Panc1 (cell line): ENCODE data around the gene WASF3. TPM values are rescaled to one million over a fixed set of nuclear protein-coding genes. Genes with fewer than 3 reads are reported as not detected.

ENCODE experiments used
- ATAC-seq: fragments of 200-7000 bp; cut with Tn5 transposase; 2 replicates; pipeline ENCODE4 v1.9.1; 2020; ENCODE audit warnings: mild to moderate bottlenecking, moderate library complexity
- BruUV-seq: library from RNA; stranded (reverse); fragments of 400-500 nt; replicated peaks from 2 replicates; lab custom pipeline; 2021; lab: Mats Ljungman, UMichigan
- CTCF ChIA-PET: fragments of 300-600 bp; sonication (Branson Sonifier 250); formaldehyde crosslinking; loops from one replicate; lab custom pipeline; 2022; ENCODE audit warnings: antibody characterized with exemption; lab: Charles Lee
- POLR2A ChIA-PET: fragments of 300-600 bp; sonication (Branson Sonifier 250); formaldehyde crosslinking; loops from one replicate; lab custom pipeline; 2022; ENCODE audit warnings: antibody characterized with exemption; lab: Charles Lee
- DNase-seq: peaks from one replicate; pipeline ENCODE4 v3.0.0-alpha.2; 2010; ENCODE audit warnings: low read depth, low spot score
- H3K27ac ChIP-seq: 2 replicates; pipeline ENCODE4 v1.5.1; 2011; ENCODE audit warnings: mild to moderate bottlenecking, low read length, inconsistent platforms
- H3K27me3 ChIP-seq: fragments of 200-500 bp; sonication (Bioruptor generic); 2 replicates; pipeline ENCODE4 v1.6.0; 2014; ENCODE audit warnings: low read length, inconsistent platforms; ENCODE audit not compliant: control insufficient read depth, insufficient read depth
- H3K36me3 ChIP-seq: fragments of 200-500 bp; sonication (Bioruptor generic); 2 replicates; pipeline ENCODE4 v1.5.1; 2014; ENCODE audit warnings: inconsistent platforms, mild to moderate bottlenecking, low read length, moderate library complexity; ENCODE audit not compliant: control insufficient read depth, insufficient read depth
- H3K4me1 ChIP-seq: 2 replicates; pipeline ENCODE4 v1.5.1; 2011; ENCODE audit warnings: inconsistent platforms, mild to moderate bottlenecking, low read length, moderate library complexity; ENCODE audit not compliant: control insufficient read depth, insufficient read depth
- H3K4me3 ChIP-seq, 2 experiments: 2 replicates each; pipeline ENCODE4 v1.5.1; 2011 to 2012; ENCODE audit warnings: low read depth in 2 of 2, low read length in 2 of 2, mild to moderate bottlenecking in 2 of 2, inconsistent platforms in 1 of 2, moderate library complexity in 1 of 2
- H3K9me3 ChIP-seq: fragments of 200-500 bp; sonication (Bioruptor generic); 2 replicates; pipeline ENCODE4 v1.5.1; 2014; ENCODE audit warnings: low read depth, mild to moderate bottlenecking, inconsistent platforms, low read length, moderate library complexity; ENCODE audit not compliant: control insufficient read depth, insufficient read depth
- CTCF ChIP-seq: fragments of 450-650 bp; IDR thresholded peaks from 2 replicates; pipeline ENCODE4 v1.5.1; 2017; ENCODE audit warnings: mild to moderate bottlenecking
- POLR2AphosphoS5 ChIP-seq: IDR thresholded peaks from 2 replicates; pipeline ENCODE4 v1.6.1; 2012; ENCODE audit warnings: mild to moderate bottlenecking, low read depth, low read length, moderate library complexity
- SIN3A ChIP-seq: IDR thresholded peaks from 2 replicates; pipeline ENCODE4 v1.6.1; 2012; ENCODE audit warnings: low read depth, mild to moderate bottlenecking, low read length, moderate library complexity, borderline replicate concordance; ENCODE audit not compliant: insufficient read depth
- TCF7L2 ChIP-seq: IDR thresholded peaks from 2 replicates; pipeline ENCODE4 v1.6.1; 2011; ENCODE audit warnings: mild to moderate bottlenecking, low read depth, low read length, inconsistent platforms
- in situ Hi-C: cut with HindIII; loops from 2 replicates; pipeline ENCODE4 v1.10.0; 2016; ENCODE audit warnings: low sequenced_read_pairs, low pct_unique_long_range_greater_than_20kb
- intact Hi-C: fragments of 100-400 bp; cut with micrococcal nuclease; formaldehyde crosslinking; loops from one replicate; pipeline ENCODE4 v1.10.0; 2022; ENCODE audit not compliant: unreplicated experiment
- total RNA-seq: library from RNA; stranded (reverse); gene quantifications from one replicate; pipeline ENCODE4 v1.2.1, GENCODE V29; 2021; ENCODE audit not compliant: unreplicated experiment
- TF ChIP-seq, protein P1 (sequence below), 2 experiments: IDR thresholded peaks; 2 replicates each; pipeline ENCODE4 v1.6.1; 2011 to 2012; ENCODE audit warnings: low read depth in 2 of 2, control low read depth in 1 of 2, low read length in 1 of 2, mild to moderate bottlenecking in 1 of 2, moderate library complexity in 1 of 2; ENCODE audit not compliant: insufficient read depth in 1 of 2

The WASF3 gene
- total RNA-seq, 1 experiment from 2014 or later, result 20.2 TPM

- ATAC-seq (no peak), DNase-seq (no peak)
- H3K27ac ChIP-seq, result no peak overlapping the region
- H3K27me3 ChIP-seq, result no peaks in the 10 kb centered on the region
- no peaks in the 10 kb centered on the region for H3K9me3 ChIP-seq
- H3K4me1 ChIP-seq, result no peaks in the 10 kb centered on the region
- in situ Hi-C loops (no loop called here), intact Hi-C loops (no loop called here)
- ChIA-PET CTCF (interaction anchor here (1.5 kb wide), 1 partner anchor 30 kb away, joined by 3 read pairs; no protein-coding TSS in a partner anchor), POLR2A (no interaction called here)
- no peak overlapping the region for H3K4me3 ChIP-seq
- no TSS peak for BruUV-seq
- TF ChIP-seq CTCF, result no peak
- no peak for TF ChIP-seq POLR2AphosphoS5
- TF ChIP-seq, protein P1, sequence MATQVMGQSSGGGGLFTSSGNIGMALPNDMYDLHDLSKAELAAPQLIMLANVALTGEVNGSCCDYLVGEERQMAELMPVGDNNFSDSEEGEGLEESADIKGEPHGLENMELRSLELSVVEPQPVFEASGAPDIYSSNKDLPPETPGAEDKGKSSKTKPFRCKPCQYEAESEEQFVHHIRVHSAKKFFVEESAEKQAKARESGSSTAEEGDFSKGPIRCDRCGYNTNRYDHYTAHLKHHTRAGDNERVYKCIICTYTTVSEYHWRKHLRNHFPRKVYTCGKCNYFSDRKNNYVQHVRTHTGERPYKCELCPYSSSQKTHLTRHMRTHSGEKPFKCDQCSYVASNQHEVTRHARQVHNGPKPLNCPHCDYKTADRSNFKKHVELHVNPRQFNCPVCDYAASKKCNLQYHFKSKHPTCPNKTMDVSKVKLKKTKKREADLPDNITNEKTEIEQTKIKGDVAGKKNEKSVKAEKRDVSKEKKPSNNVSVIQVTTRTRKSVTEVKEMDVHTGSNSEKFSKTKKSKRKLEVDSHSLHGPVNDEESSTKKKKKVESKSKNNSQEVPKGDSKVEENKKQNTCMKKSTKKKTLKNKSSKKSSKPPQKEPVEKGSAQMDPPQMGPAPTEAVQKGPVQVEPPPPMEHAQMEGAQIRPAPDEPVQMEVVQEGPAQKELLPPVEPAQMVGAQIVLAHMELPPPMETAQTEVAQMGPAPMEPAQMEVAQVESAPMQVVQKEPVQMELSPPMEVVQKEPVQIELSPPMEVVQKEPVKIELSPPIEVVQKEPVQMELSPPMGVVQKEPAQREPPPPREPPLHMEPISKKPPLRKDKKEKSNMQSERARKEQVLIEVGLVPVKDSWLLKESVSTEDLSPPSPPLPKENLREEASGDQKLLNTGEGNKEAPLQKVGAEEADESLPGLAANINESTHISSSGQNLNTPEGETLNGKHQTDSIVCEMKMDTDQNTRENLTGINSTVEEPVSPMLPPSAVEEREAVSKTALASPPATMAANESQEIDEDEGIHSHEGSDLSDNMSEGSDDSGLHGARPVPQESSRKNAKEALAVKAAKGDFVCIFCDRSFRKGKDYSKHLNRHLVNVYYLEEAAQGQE (IDR thresholded peaks at IDR 0.05; ENCODE audit: insufficient read depth in 1 of 2, low read depth in 2 of 2, low read length in 1 of 2), result no peak
- TF ChIP-seq TCF7L2, result no peak
- no peak for TF ChIP-seq SIN3A
- H3K36me3 ChIP-seq, result no peaks in the 10 kb centered on the region
Observed at GRCh38 chr13:26668357-26669146, 111.1 kb downstream of the WASF3 start.

DNA sequence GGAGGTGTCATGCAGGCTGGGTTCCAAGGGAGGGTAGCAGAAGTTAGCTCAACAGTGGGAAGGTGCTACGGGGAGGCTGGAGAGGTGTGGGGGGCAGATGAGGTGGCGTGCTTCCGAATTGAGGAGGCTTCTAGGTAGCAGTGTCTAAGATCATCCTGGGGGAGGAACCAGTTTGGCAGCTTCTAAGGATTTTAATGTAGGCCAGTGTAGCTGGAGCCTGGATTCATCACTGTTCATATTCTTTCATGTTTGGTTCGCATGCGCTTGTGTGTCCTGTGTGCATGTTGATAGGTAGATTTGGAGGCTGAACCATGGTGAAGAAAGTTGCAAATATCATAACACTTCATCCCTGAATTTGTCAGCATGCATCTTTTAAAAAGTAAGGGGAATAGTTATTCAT, 116.4 kb downstream of the WASF3 start:
- CTCF ChIA-PET, result no interaction called here
- H3K36me3 ChIP-seq, result no peaks in the 10 kb centered on the region
- no peaks in the 10 kb centered on the region for H3K9me3 ChIP-seq
- no peak overlapping the region for H3K27ac ChIP-seq
- no peaks in the 10 kb centered on the region for H3K4me1 ChIP-seq
- BruUV-seq, result no TSS peak
- in situ Hi-C loops (no loop called here), intact Hi-C loops (no loop called here)
- DNase-seq (no peak), ATAC-seq (no peak)
- H3K4me3 ChIP-seq, result no peak overlapping the region
- TF ChIP-seq CTCF, result no peak
- no peak for TF ChIP-seq POLR2AphosphoS5
- TF ChIP-seq, protein P1 (IDR thresholded peaks at IDR 0.05; ENCODE audit: insufficient read depth in 1 of 2, low read depth in 2 of 2, low read length in 1 of 2), result no peak
- TF ChIP-seq TCF7L2, result no peak
- no peak for TF ChIP-seq SIN3A
- POLR2A ChIA-PET, result no interaction called here
- H3K27me3 ChIP-seq, result no peaks in the 10 kb centered on the region
